Measurements from ENCODE around the gene PCDH9.

The PCDH9 gene, protein sequence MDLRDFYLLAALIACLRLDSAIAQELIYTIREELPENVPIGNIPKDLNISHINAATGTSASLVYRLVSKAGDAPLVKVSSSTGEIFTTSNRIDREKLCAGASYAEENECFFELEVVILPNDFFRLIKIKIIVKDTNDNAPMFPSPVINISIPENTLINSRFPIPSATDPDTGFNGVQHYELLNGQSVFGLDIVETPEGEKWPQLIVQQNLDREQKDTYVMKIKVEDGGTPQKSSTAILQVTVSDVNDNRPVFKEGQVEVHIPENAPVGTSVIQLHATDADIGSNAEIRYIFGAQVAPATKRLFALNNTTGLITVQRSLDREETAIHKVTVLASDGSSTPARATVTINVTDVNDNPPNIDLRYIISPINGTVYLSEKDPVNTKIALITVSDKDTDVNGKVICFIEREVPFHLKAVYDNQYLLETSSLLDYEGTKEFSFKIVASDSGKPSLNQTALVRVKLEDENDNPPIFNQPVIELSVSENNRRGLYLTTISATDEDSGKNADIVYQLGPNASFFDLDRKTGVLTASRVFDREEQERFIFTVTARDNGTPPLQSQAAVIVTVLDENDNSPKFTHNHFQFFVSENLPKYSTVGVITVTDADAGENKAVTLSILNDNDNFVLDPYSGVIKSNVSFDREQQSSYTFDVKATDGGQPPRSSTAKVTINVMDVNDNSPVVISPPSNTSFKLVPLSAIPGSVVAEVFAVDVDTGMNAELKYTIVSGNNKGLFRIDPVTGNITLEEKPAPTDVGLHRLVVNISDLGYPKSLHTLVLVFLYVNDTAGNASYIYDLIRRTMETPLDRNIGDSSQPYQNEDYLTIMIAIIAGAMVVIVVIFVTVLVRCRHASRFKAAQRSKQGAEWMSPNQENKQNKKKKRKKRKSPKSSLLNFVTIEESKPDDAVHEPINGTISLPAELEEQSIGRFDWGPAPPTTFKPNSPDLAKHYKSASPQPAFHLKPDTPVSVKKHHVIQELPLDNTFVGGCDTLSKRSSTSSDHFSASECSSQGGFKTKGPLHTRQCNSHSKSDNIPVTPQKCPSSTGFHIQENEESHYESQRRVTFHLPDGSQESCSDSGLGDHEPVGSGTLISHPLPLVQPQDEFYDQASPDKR (N-terminal part only)
- total RNA-seq, result 0.24 to 10.8 (median 1.2) reads per million in 17 experiments

GRCh38 chr13:67229481-67230403 lies at the start of gene PCDH9:
Gene PCDH9, minus strand, starts transcription at chr13:67230336. Its CDS starts 1,896 bp downstream, at chr13:67228440.
- DNase-seq, result no peak

DNA sequence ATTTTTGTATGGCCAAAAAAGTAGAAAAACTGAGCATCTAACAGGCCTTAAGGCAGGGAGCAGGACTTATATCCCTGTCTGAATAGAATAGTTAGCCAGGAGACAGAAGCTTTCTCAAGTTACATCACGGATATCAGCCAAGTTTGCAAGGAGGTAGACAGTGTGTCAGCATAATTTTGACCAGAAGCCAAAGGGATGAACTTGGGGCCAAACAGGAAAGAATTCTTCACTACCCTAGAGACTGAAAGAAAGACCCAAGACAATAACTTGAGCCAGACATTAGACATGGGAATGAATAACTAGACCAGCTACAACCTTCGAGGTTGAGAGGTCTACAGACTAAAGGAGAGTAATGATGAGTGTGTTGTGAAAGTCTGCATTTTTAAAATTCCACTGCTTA lies 48.1 kb upstream of the PCDH9 start:
- DNase-seq, result no peak

GRCh38 chr13:67277581-67277980 lies 47.4 kb upstream of the PCDH9 start:
- no peak for DNase-seq

- DNase-seq, result no peak
Observed at GRCh38 chr13:67275351-67275960, 45.3 kb upstream of the PCDH9 start.

- DNase-seq, result peak in 2 of 4 experiments; percentile 33 to 42
Observed at GRCh38 chr13:67273001-67273400, 42.9 kb upstream of the PCDH9 start.

DNA sequence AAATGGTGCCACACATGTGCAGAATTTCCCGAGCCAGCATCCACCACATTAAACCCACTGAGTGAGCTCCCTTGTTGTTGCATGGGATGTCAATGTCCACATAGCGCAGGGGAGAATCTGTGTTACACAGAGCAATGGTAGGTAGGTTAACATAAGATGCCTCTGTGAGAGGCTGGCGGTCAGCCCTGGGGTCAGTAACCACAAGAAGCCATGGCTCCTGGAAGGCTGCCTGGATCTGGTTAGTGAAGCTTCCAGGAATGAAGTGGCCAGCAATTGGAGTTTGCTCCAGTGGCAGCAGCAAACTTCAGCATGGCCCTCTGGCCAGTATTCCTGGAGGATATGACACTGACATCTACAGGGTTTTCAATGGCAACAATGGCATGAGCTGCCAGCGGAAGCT lies 37.0 kb upstream of the PCDH9 start:
- no peak for DNase-seq

GRCh38 chr13:67259208-67259607 lies 29.1 kb upstream of the PCDH9 start:
- no peak for DNase-seq

DNA sequence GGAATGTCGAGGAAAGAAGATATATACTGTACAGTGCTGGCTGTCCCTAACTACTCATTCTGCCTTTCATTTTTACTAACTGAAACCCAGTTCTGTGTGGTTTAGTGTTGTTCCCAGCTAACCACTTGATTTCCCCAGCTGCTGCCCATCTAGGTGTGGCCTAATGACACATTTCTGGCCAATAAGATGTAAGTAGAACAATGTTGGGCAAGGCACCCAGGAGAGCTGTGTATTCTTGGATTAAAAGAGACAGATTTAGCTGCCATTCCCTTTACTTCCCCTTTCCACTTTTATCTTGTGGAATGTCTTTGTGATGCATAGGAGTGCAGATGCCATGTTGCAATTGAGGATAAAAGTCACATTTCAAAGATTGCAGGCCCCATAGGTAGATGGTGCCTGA lies 28.3 kb upstream of the PCDH9 start:
- DNase-seq, result no peak

DNA sequence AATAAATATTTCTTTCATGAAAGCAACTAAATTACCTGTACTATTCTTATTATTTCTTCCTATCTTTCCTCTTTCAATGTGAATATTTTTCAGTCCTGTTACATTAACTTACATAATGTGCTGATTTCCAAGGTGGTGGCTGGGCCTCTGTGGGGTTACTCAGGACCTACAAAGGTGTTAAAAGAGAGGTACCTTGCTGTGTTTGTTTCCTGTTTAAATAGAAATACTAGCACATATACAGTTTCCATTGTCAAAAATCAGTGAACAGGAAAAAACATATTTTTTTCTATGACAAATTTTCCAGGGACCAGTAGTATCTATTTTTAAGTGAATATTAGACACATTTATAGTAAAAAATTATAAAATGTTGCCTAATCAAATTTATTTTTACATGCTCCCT lies 8.7 kb upstream of the PCDH9 start:
- no peak for DNase-seq

DNA sequence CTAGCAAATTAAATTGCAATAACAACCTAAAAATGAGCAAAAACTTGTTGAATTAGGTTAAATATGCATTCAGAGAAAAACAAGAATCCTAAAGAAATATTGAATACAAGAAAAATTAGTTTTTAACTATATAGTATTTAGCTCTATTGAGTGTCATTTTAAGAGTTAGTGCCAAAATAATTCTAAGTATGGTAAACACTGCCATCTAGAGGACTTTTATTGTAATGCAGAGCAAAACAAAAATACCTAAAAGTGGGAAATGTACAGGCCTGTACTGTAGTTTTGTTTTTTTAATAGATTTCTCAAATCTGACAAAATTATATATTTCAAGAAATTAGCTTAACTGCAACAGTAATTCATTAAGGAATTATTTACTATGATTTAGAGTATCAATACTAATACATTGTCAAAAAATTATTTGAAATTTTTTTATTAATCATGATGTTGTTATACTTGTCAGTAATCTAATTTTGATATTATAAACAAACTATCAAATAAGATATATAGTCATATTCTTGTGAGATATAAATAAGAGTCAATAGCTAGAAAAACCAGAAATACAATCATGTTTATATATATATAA lies 8.2 kb upstream of the PCDH9 start:
- DNase-seq, result peak in 3 of 4 experiments; percentile 31 to 63 (median 54)

DNA sequence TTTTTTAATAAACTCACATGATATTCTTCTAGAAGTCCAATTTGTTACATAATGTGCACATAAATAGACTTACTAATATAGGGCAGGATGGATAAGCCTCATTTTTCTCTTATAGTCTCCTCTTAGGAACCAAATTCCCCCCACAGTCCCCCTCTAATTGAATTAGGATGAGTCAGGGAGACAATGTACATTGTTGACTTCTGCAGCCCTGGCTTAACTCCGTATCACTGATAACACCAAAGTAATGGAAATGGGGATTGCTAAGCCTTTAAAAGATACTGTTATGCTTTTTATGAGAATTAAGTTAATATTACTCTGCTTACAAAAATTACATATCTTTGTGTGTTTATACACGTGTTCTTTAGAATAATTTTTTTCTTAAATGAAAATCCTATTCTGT lies 5.1 kb upstream of the PCDH9 start:
- DNase-seq, result no peak

DNA sequence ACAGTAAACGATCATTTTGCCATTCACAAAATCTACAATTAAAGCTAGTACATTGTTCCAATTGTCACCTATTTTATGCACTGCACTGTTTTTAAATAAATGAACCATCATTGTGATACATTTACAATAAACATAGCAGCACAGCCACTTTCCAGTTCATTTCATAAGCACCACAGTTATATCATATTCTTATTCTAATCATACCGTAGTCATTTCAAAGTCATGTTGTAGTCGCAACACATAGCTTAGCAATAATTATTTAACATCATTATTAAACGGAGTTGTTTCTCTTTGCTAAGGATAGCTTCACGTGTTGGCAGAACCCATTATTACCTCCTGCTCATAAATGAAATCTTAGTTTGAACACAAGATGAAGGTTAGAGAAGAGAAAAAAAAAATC lies 2.2 kb upstream of the PCDH9 start:
- DNase-seq, result no peak

- DNase-seq, result peak in 1 of 4 experiments; percentile 12
Observed at GRCh38 chr13:67231289-67232000, 1.3 kb upstream of the PCDH9 start.

DNA sequence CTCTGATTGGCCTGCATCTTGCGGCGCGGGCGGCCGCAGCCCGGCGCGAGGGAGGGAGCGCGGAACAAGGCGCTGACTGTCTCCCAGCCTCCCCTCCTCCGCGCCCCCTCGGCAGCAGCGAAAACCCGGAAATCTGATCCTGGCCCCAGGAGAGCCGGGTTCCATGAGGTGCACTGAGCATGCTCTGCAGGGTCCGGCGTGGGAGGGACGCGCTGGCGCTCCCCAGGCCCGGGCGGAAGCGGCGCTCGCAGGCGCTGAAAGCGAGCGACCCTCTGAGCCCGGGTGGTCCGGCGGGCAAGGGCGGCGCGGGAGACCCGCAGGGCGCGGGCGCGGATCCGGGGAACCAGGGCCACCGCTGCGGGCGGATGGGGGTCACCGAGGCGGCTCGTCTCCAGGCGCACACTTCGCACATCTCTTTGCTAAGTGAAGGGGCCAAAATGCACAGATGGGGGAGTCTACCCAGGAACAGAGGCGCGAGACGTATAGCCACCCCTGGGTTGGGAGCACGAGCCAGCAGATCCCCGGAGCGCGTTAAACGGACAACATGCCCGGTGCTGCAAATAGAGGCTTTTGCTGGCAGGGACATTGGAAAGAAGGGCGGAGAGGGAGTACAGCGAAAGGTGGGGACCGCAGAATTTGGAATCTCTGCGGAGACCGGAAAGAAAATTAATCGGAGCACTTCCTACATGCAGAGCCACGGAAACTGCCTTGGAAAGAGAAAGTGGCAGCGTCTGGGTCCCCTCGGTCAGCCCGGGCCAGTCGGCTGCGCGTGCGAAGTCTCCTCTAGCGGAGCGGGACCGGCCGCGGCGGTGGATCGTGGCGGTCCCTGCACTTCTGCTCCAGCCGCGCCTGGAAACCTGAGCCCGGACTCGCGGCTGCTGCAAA lies 510 bp upstream of the PCDH9 start:
- DNase-seq, result peak; percentile 93 to 96 (median 94)

GRCh38 chr13:67228916-67229315 lies 1.2 kb downstream of the PCDH9 start:
- no peak for DNase-seq

- DNase-seq, result no peak
Observed at GRCh38 chr13:67228031-67228430, 2.1 kb downstream of the PCDH9 start.

- DNase-seq, result no peak
Observed at GRCh38 chr13:67227131-67227983, 2.8 kb downstream of the PCDH9 start.

DNA sequence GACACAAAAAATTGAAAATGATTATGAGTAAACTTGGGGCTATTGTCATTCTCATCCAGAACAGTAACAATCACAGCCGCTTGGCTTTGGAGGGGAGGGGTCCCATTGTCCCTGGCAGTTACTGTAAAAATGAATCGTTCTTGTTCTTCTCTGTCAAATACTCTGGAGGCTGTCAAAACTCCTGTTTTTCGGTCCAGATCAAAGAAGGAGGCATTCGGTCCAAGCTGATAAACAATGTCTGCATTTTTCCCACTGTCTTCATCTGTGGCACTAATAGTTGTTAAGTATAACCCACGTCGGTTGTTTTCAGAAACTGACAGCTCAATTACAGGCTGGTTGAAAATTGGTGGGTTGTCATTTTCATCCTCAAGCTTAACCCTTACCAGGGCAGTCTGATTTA lies 3.4 kb downstream of the PCDH9 start:
- DNase-seq, result no peak
